ENCODE results near the gene EPS8L3.

DNA sequence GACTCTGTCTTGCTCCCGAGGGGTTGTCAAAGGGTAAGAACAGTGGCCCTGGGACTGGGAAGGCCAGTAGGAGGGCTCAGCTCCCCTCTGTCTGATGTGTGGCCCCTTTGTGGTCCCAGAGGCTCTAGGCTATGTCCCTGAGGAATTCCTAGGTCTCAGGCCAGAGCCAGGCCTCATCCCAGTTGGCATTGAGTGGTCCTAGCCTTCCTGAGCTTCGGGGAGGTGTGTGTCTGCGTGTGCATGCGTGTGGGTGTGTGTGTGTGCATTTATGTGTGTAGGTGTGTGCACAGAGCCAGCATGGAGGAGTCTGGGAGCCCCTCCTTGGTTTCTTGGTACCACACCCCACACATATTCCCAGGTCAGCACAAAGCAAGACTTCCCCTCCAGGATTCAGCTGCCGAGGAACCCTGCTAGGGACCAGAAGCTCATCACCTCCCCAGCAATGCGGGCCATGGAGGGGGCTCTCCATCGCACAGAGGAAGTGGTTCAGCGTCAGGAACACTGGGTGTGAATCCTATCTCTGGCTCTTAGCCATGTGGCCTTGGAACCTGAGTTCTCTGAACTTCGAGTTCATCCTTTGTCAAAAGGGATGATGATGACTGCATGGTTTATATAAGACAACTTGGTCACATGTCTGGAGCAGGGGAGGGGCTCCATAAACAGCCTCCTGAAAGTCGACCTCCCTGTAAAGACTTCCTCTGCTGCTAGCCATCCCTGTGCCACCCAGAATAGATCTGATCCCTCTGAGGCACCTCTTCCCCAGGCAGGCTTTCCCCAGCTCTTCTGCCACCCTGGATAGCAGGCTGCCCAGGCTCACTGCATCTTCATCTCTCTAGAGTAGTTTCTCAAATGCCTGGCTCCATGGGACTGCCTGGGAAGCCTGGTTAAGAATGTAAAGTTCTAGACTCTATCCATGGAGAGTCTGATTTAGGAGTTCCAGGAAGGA lies 8.3 kb upstream of the EPS8L3 start:
- TF ChIP-seq, protein P1, sequence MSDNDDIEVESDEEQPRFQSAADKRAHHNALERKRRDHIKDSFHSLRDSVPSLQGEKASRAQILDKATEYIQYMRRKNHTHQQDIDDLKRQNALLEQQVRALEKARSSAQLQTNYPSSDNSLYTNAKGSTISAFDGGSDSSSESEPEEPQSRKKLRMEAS (IDR thresholded peaks at IDR 0.05; ENCODE audit: low read depth) = no peak
- TF ChIP-seq, protein P2, sequence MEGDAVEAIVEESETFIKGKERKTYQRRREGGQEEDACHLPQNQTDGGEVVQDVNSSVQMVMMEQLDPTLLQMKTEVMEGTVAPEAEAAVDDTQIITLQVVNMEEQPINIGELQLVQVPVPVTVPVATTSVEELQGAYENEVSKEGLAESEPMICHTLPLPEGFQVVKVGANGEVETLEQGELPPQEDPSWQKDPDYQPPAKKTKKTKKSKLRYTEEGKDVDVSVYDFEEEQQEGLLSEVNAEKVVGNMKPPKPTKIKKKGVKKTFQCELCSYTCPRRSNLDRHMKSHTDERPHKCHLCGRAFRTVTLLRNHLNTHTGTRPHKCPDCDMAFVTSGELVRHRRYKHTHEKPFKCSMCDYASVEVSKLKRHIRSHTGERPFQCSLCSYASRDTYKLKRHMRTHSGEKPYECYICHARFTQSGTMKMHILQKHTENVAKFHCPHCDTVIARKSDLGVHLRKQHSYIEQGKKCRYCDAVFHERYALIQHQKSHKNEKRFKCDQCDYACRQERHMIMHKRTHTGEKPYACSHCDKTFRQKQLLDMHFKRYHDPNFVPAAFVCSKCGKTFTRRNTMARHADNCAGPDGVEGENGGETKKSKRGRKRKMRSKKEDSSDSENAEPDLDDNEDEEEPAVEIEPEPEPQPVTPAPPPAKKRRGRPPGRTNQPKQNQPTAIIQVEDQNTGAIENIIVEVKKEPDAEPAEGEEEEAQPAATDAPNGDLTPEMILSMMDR (IDR thresholded peaks at IDR 0.05) = no peak
- TF ChIP-seq, protein P3, sequence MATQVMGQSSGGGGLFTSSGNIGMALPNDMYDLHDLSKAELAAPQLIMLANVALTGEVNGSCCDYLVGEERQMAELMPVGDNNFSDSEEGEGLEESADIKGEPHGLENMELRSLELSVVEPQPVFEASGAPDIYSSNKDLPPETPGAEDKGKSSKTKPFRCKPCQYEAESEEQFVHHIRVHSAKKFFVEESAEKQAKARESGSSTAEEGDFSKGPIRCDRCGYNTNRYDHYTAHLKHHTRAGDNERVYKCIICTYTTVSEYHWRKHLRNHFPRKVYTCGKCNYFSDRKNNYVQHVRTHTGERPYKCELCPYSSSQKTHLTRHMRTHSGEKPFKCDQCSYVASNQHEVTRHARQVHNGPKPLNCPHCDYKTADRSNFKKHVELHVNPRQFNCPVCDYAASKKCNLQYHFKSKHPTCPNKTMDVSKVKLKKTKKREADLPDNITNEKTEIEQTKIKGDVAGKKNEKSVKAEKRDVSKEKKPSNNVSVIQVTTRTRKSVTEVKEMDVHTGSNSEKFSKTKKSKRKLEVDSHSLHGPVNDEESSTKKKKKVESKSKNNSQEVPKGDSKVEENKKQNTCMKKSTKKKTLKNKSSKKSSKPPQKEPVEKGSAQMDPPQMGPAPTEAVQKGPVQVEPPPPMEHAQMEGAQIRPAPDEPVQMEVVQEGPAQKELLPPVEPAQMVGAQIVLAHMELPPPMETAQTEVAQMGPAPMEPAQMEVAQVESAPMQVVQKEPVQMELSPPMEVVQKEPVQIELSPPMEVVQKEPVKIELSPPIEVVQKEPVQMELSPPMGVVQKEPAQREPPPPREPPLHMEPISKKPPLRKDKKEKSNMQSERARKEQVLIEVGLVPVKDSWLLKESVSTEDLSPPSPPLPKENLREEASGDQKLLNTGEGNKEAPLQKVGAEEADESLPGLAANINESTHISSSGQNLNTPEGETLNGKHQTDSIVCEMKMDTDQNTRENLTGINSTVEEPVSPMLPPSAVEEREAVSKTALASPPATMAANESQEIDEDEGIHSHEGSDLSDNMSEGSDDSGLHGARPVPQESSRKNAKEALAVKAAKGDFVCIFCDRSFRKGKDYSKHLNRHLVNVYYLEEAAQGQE (IDR thresholded peaks at IDR 0.05; ENCODE audit: low read depth, low read length) = no peak
- TF ChIP-seq TAF1 (IDR thresholded peaks at IDR 0.05; ENCODE audit: borderline replicate concordance, low read depth, low read length) (no peak), FOXM1 (IDR thresholded peaks at IDR 0.05; ENCODE audit: low read depth) (no peak), FOXJ3 (CRISPR knock-in tag; IDR thresholded peaks at IDR 0.05) (no peak), NRF1 (IDR thresholded peaks at IDR 0.05; ENCODE audit: low read depth, low read length) (no peak), NFIC (IDR thresholded peaks at IDR 0.05; ENCODE audit: borderline replicate concordance) (no peak), RFX5 (IDR thresholded peaks at IDR 0.05; ENCODE audit: low read length) (no peak), ELF1 (IDR thresholded peaks at IDR 0.05) (no peak), EZH2phosphoT487 (IDR thresholded peaks at IDR 0.05; ENCODE audit: borderline replicate concordance, low read depth) (no peak), POLR2AphosphoS5 (IDR thresholded peaks at IDR 0.05; ENCODE audit: low read depth, low read length) (no peak)
- TF ChIP-seq, protein P4, sequence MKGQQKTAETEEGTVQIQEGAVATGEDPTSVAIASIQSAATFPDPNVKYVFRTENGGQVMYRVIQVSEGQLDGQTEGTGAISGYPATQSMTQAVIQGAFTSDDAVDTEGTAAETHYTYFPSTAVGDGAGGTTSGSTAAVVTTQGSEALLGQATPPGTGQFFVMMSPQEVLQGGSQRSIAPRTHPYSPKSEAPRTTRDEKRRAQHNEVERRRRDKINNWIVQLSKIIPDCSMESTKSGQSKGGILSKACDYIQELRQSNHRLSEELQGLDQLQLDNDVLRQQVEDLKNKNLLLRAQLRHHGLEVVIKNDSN (IDR thresholded peaks at IDR 0.05; ENCODE audit: borderline replicate concordance, low read depth) = no peak
